Tibial nerve (tissue), 4 donors: ENCODE results near the gene OR52E6.

Experiments used
- CTCF ChIP-seq, 5 experiments: fragments of 200-600 bp in 3 of 5; fragments of 450-650 bp in 2 of 5; sonication (generic) in 3 of 5; IDR thresholded peaks; one replicate each; pipeline ENCODE4 v1.5.1; 2016 to 2019; ENCODE audit warnings: antibody characterized with exemption in 5 of 5, mild to moderate bottlenecking in 3 of 5, moderate library complexity in 2 of 5
- EP300 ChIP-seq, 2 donors: sonication (generic); formaldehyde crosslinking; IDR thresholded peaks; one replicate each; pipeline ENCODE4 v1.6.1; 2017; ENCODE audit warnings: antibody characterized with exemption in 2 of 2, mild to moderate bottlenecking in 1 of 2
- POLR2A ChIP-seq, 2 donors: fragments of 450-650 bp; IDR thresholded peaks; one replicate each; pipeline ENCODE4 v1.6.1; 2017; ENCODE audit warnings: antibody characterized with exemption in 2 of 2, mild to moderate bottlenecking in 2 of 2, moderate library complexity in 2 of 2

- TF ChIP-seq CTCF (IDR thresholded peaks at IDR 0.05) = no peak
- TF ChIP-seq EP300 (IDR thresholded peaks at IDR 0.05) = no peak
- no peak for TF ChIP-seq POLR2A (IDR thresholded peaks at IDR 0.05)
Measured at GRCh38 chr11:5807580-5807979, 34.1 kb downstream of the OR52E6 start.
